ENCODE results near the gene CCDC102B.

CCDC102B gene

GRCh38 chr18:69102959-69103358, 305.1 kb downstream of the CCDC102B start:
- DNase-seq: no peak
